Gastroesophageal sphincter (tissue), 3 donors: ENCODE results near the gene NKAIN2.

ENCODE experiments used
- CTCF ChIP-seq, 4 experiments: fragments of 200-600 bp in 2 of 4; fragments of 450-650 bp in 2 of 4; sonication (generic) in 1 of 4; IDR thresholded peaks; one replicate each; pipeline ENCODE4 v1.5.1; 2017 to 2019; ENCODE audit warnings: antibody characterized with exemption in 4 of 4, mild to moderate bottlenecking in 2 of 4, moderate library complexity in 2 of 4
- EP300 ChIP-seq: sonication (generic); formaldehyde crosslinking; IDR thresholded peaks from one replicate; pipeline ENCODE4 v1.6.1; 2017; ENCODE audit warnings: antibody characterized with exemption, mild to moderate bottlenecking
- POLR2A ChIP-seq, 2 donors: fragments of 450-650 bp; IDR thresholded peaks; one replicate each; pipeline ENCODE4 v1.6.1; 2017; ENCODE audit warnings: antibody characterized with exemption in 2 of 2, mild to moderate bottlenecking in 2 of 2, moderate library complexity in 1 of 2
- POLR2AphosphoS5 ChIP-seq: sonication (generic); formaldehyde crosslinking; IDR thresholded peaks from one replicate; pipeline ENCODE4 v1.6.1; 2017; ENCODE audit warnings: antibody characterized with exemption

GRCh38 chr6:124758663-124759062 is 955.0 kb downstream of the NKAIN2 start:
- no peak for TF ChIP-seq POLR2A (IDR thresholded peaks at IDR 0.05)
- TF ChIP-seq EP300: no peak
- TF ChIP-seq CTCF (IDR thresholded peaks at IDR 0.05): no peak
- no peak for TF ChIP-seq POLR2AphosphoS5
